G401.6 (cell line): ENCODE measurements around the gene SLC35F3.
"Not testable (repeated sequence)": the region's sequence is repeated elsewhere in the genome, so short reads cannot be mapped to it uniquely, and the experiment has no call there.

ENCODE experiments used
- FAIRE-seq: peaks from 2 replicates; lab custom pipeline; 2012; peaks lifted over from hg19 to GRCh38; lab: Jason Lieb, UNC

Gene SLC35F3

DNA sequence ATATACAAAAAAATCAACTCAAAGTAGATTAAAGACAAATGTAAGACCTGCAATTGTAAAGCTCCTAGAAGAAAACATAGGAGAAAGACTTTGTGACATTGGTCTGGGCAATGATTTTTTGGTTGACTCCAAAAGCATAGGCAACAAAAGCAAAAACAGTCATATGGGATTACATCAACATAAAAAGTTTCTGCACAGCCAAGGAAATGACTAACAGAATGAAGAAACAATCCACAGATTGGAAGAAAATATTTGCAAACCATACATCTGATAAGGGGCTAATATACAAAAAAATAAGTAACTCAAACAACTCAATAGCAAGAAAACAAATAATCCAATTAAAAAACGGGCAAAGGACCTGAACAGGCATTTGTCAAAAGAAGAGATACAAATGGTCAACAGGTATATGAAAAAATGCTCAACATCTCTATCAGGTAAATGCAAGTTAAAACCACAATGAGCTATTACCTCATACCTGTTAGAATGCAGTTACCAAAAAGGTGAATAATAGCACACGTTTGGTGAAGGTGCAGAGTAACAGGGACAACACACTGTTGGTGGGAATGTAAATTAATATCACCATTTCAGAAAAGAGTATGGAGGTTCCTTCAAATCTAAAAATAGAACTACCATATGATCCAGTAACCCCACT is 295.1 kb downstream of the SLC35F3 start:
- FAIRE-seq = no peak

DNA sequence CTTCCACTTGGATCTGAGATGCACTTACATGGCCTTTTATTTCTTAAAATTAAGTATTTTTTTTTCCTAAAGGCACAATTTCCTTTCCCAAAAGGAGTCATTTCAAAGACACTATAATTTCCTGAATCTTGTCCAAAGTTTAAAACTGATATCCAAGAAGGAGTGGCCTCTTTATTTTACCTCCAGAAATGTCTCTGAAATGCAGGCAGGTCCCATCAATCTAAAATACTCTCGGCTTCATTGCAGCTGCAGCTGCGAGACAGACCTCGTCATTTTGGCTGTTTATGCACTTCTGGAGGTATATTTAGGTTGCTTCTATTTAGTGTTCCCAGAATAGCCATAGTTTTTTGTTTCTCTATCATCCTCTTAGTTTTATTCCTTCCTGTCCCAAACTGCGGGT is 296.1 kb downstream of the SLC35F3 start:
- FAIRE-seq = no peak

DNA sequence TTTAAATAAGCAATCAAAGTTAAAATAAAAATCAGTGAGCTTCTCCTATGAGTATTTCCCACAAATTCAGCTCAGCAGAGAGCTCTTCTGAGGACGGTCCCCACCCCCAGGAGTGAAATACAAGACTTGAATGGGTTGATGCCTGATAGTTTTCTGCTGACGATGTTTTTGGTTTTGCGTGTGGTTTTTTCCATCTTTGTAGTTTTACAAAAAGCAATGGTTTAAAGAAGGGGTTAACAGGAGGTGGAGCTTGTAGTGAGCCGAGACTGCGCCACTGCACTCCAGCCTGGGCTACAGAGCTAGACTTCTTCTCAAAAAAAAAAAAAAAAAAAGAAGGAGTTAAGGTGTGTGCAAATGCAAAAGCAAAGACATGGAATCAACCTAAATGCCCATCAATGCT is 297.1 kb downstream of the SLC35F3 start:
- FAIRE-seq = no peak

DNA sequence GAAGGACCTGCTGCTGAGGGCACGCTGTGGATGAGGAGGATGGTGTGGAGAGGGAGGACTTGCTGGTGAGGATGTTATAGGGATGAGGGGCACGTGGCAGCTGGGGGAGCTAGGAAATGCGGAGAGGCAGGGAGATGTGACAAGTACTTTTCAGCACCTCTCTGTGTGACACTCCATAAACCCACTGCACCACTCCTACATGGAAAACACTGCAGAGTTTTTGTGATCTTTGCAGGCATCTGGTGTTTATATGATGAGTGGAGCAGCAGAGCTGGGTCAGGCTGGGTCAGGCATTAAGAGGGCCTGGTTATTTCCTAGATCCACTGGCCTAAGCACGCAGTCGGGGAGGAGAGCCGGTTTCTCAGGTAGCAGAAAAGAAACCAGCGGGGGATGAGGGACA is 301.5 kb downstream of the SLC35F3 start:
- FAIRE-seq = no peak

DNA sequence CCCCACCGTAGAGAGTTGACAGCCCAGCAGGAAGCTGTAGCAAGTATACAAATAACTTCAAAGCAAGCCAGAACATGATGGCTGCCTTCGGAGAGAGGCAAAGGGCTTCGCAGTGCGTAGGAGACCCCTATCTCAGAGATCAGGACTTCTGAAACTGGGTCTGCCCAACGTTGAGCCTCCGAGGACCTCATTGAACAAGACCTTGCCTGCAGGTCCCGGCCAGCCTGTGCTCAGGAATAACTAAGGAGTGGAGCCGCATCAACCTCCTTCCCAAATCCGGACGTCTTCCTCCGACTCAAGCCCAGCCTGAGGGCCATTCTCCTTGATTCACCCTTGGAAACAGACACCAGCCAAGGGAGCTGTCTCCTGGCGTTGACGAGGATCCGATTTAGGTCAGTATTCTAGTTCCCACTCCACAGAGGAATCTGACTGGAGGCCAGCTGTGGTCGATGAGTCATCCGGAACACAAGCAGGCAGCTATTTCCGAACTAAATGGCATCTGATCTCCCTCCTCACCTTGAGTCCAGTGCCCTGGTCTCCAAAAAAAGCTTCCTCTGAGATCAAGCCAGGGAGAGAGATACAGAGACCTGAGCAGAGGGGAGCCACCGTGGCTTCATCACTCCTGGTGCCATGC is 302.3 kb downstream of the SLC35F3 start:
- no peak for FAIRE-seq

- no peak for FAIRE-seq
These were observed 303.9 kb downstream of the SLC35F3 start for GRCh38 chr1:234208351-234208750.

- no peak for FAIRE-seq
These were observed 304.3 kb downstream of the SLC35F3 start for GRCh38 chr1:234208791-234209190.

- not testable (repeated sequence) for FAIRE-seq
These were observed 306.0 kb downstream of the SLC35F3 start for GRCh38 chr1:234210429-234210828.

- not testable (repeated sequence) for FAIRE-seq
These were observed 307.4 kb downstream of the SLC35F3 start for GRCh38 chr1:234211855-234212254.

DNA sequence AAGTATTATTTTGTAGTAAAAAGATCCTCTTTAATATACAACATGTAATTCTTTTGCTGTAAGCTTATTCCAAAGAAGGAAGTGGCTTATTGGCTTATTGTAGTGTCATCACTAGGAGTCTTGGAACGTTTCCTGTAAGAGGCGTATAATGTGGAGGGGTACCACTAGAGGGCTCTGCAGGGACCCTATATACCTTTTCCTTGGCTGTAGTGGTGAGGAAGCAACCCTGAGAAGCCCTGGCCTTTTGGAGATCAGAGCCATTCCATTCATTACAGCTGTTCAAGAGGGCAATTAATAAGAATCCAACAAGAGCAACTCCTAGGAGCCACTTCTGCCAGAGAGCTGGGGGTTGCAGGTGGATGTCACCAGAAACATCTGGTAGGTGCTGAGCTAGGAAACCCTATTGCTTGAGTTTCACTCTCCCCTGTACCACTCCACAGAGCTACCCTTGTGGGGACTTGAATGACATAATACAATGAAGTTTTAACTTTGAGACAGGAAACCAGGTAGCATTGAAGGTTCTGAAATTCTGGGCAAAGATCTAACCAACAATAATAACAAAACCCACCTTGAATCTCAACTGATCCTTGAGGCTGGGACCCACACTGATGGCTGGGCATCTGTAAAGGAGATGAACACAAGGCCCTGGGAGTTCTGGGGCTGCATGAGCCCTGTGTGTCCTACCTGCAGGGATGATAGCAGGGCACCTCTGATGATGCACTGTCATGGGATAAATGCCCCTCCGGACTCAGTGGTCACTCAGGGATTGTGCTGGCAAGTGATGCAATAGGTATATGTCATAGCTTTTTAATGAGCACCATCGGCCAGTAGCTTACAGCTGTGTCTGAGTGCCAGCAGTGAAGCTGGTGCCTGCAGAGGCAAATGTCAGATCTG is 308.5 kb downstream of the SLC35F3 start:
- FAIRE-seq = no peak

DNA sequence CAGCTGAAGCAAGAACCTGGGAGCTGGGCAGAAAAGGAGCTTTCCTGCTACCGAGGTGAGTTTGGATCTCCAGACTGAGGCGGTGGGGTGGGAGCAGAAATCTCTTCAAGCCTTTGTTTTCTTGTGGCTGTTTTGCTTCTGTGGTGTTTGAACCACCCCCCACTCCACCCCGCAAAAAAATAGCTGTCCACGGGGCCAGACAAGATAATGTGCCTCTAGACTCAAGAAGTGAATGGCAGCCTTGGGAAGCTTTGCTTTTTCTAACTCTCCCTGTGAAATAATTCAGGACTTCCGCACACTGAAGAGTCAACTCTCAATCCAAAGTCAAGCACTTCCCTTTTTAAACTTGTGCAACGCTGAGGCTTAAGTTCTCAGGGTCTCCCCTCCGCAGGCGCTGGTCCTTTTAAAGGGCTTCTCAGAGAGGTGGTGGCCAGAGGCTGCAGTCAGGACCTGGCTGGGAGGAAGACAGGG is 309.2 kb downstream of the SLC35F3 start:
- no peak for FAIRE-seq

GRCh38 chr1:234214129-234214910 is 309.8 kb downstream of the SLC35F3 start:
- no peak for FAIRE-seq

- no peak for FAIRE-seq
These were observed 310.7 kb downstream of the SLC35F3 start for GRCh38 chr1:234214911-234215892.

DNA sequence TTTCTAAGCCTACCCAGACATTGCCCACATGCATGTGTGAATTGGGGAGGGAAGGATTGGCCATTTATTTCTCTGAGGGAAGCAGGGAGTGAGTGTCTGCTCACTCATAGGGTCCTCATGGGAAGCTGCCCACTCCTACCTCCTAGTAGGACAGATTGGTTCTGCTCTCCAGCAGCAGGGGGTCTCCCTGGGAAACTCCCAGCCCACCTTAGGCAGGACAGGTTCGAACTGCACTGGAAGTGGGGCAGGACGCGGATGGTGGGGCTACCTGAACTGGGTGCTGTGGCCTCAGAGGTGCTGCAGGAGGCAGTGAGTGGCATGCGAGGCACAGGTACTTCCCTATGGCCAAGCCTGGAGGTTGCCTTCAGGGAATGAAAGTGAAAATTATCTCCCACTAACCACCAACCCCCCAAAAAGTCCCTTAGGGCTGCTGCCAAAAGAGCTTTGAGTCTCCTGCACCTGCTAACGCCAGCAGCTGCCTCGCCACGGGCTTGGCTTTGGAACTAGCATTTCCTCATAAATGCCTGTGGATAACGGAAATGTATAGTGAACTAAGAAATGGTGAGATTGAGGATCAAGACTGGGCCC is 311.7 kb downstream of the SLC35F3 start:
- FAIRE-seq = no peak

GRCh38 chr1:234217316-234217840 is 312.9 kb downstream of the SLC35F3 start:
- no peak for FAIRE-seq

DNA sequence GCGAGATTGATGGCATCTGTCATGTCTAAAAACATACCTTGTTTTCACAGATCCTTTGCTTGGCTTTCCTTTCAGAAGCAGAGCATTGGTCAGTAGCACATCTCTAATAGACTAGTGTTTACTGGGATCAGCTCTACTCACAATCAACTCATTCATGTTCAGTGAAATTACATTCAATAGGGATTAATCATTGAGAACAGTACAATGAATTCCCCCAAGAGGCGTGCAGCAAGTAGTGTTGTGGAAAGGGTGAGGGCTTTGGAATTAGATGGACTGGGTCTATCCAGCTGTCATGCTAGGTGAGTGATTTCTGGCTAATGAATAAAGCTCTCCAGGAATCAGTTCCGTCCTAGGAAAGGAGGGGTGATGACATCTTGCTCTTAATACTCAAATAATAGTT is 313.6 kb downstream of the SLC35F3 start:
- no peak for FAIRE-seq

GRCh38 chr1:234219711-234220110 is 315.2 kb downstream of the SLC35F3 start:
- no peak for FAIRE-seq

GRCh38 chr1:234221601-234222000 is 317.1 kb downstream of the SLC35F3 start:
- FAIRE-seq = no peak

- no peak for FAIRE-seq
These were observed 318.2 kb downstream of the SLC35F3 start for GRCh38 chr1:234222561-234223280.
